Measurements from ENCODE around the gene QPRT.
"Not testable (repeated sequence)": the region's sequence is repeated elsewhere in the genome, so short reads cannot be mapped to it uniquely, and the experiment has no call there.

DNA sequence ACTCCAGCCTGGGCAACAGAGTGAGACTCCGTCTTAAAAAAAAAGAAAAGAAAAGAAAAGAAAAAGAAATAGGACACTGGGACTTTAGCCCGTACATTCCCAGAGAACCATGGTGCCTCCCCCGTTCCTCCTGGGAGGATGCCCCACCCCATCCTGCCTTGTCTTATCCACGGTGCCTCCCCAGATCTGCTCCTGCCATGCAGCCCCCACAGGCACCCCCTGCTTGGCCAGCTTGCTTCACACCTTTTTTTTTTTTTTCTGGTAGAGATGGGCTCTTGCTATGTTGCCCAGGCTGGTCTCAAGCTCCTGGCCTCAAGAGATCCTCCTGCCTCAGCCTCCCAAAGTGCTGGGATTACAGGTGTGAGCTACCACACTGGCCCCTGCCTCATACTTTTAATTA, 67.5 kb downstream of the QPRT start:
- TF ChIP-seq FOXM1 (IDR thresholded peaks at IDR 0.05; ENCODE audit: borderline replicate concordance); L3MBTL2 (conservative IDR thresholded peaks at IDR 0.05); CTBP1 (IDR thresholded peaks at IDR 0.05; ENCODE audit: borderline replicate concordance); FOXA1 (IDR thresholded peaks at IDR 0.05); SUZ12 (IDR thresholded peaks at IDR 0.05); FOXK2 (IDR thresholded peaks at IDR 0.05); BHLHE40 (IDR thresholded peaks at IDR 0.05; ENCODE audit: borderline replicate concordance); ELF4 (IDR thresholded peaks at IDR 0.05); ZNF384 (IDR thresholded peaks at IDR 0.05); NFRKB (IDR thresholded peaks at IDR 0.05); SP1 (IDR thresholded peaks at IDR 0.05); TARDBP (IDR thresholded peaks at IDR 0.05); LEF1 (IDR thresholded peaks at IDR 0.05; ENCODE audit: borderline replicate concordance): not testable (repeated sequence)
- TF ChIP-seq, protein P1, sequence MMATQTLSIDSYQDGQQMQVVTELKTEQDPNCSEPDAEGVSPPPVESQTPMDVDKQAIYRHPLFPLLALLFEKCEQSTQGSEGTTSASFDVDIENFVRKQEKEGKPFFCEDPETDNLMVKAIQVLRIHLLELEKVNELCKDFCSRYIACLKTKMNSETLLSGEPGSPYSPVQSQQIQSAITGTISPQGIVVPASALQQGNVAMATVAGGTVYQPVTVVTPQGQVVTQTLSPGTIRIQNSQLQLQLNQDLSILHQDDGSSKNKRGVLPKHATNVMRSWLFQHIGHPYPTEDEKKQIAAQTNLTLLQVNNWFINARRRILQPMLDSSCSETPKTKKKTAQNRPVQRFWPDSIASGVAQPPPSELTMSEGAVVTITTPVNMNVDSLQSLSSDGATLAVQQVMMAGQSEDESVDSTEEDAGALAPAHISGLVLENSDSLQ (IDR thresholded peaks at IDR 0.05): not testable (repeated sequence)
